A673 (cell line): ENCODE measurements around the gene IFFO2. TPM values are rescaled to one million over a fixed set of nuclear protein-coding genes. Genes with fewer than 3 reads are reported as not detected.

Source experiments
- BruUV-seq: library from RNA; stranded (reverse); fragments of 400-500 nt; replicated peaks from 2 replicates; lab custom pipeline; 2021; lab: Mats Ljungman, UMichigan
- CTCF ChIA-PET: fragments of 300-600 bp; sonication (Branson Sonifier 250); formaldehyde crosslinking; loops from one replicate; lab custom pipeline; 2022; ENCODE audit warnings: antibody characterized with exemption; lab: Charles Lee
- POLR2A ChIA-PET: fragments of 300-600 bp; sonication (Branson Sonifier 250); formaldehyde crosslinking; loops from one replicate; lab custom pipeline; 2022; ENCODE audit warnings: antibody characterized with exemption; ENCODE audit not compliant: low non-redundant PET; lab: Charles Lee
- DNase-seq: peaks from one replicate; pipeline ENCODE4 v3.0.0-alpha.2; 2015; ENCODE audit warnings: low spot score
- H3K27ac ChIP-seq: fragments of 200-600 bp; sonication (generic); 2 replicates; pipeline ENCODE4 v1.5.1; 2016; ENCODE audit warnings: mixed run types, low read depth, mild to moderate bottlenecking, mixed read lengths, antibody characterized with exemption, low read length; ENCODE audit not compliant: poor library complexity, severe bottlenecking
- H3K27me3 ChIP-seq: fragments of 200-600 bp; sonication (generic); replicated peaks from 2 replicates; pipeline ENCODE4 v1.6.1; 2017; ENCODE audit warnings: mixed run types, low read depth, mild to moderate bottlenecking, mixed read lengths, antibody characterized with exemption, low read length; ENCODE audit not compliant: insufficient read depth, poor library complexity
- H3K36me3 ChIP-seq: fragments of 200-600 bp; sonication (generic); 2 replicates; pipeline ENCODE4 v1.6.1; 2016; ENCODE audit warnings: mixed run types, mild to moderate bottlenecking, mixed read lengths, antibody characterized with exemption, low read length; ENCODE audit not compliant: insufficient read depth, poor library complexity, severe bottlenecking
- H3K4me1 ChIP-seq: fragments of 200-600 bp; sonication (generic); 2 replicates; pipeline ENCODE4 v1.6.1; 2017; ENCODE audit warnings: mixed run types, mild to moderate bottlenecking, mixed read lengths, antibody characterized with exemption, low read length; ENCODE audit not compliant: insufficient read depth, poor library complexity, severe bottlenecking
- H3K4me3 ChIP-seq: fragments of 200-600 bp; sonication (generic); 2 replicates; pipeline ENCODE4 v1.5.1; 2016; ENCODE audit warnings: low read depth, mixed run types, mild to moderate bottlenecking, mixed read lengths, low read length; ENCODE audit not compliant: poor library complexity, severe bottlenecking
- H3K9me3 ChIP-seq: fragments of 200-600 bp; sonication (generic); 2 replicates; pipeline ENCODE4 v1.6.1; 2016; ENCODE audit warnings: mixed run types, low read depth, mild to moderate bottlenecking, mixed read lengths, antibody characterized with exemption, low read length; ENCODE audit not compliant: poor library complexity, severe bottlenecking
- EZH2 ChIP-seq: fragments of 200-600 bp; sonication (generic); IDR thresholded peaks from 2 replicates; pipeline ENCODE4 v1.6.1; 2017; ENCODE audit warnings: borderline replicate concordance, low read depth, mild to moderate bottlenecking, mixed read lengths, antibody characterized with exemption, low read length; ENCODE audit not compliant: poor library complexity, severe bottlenecking
- intact Hi-C: fragments of 100-400 bp; cut with micrococcal nuclease; formaldehyde crosslinking; loops from one replicate; pipeline ENCODE4 v1.10.0; 2022; ENCODE audit not compliant: unreplicated experiment
- total RNA-seq: library from RNA; stranded (reverse); gene quantifications from 2 replicates; pipeline ENCODE4 v1.2.3, GENCODE V29; 2021
- TF ChIP-seq, protein P1 (sequence below): fragments of 300-800, 200-600 bp; sonication (generic); conservative IDR thresholded peaks from 2 replicates; pipeline ENCODE4 v1.5.1; 2017; ENCODE audit warnings: low read depth, mild to moderate bottlenecking, antibody characterized with exemption, low read length, moderate library complexity, mixed read lengths

Gene IFFO2
- total RNA-seq, 1 experiment from 2014 or later, result 13.3 TPM

DNA sequence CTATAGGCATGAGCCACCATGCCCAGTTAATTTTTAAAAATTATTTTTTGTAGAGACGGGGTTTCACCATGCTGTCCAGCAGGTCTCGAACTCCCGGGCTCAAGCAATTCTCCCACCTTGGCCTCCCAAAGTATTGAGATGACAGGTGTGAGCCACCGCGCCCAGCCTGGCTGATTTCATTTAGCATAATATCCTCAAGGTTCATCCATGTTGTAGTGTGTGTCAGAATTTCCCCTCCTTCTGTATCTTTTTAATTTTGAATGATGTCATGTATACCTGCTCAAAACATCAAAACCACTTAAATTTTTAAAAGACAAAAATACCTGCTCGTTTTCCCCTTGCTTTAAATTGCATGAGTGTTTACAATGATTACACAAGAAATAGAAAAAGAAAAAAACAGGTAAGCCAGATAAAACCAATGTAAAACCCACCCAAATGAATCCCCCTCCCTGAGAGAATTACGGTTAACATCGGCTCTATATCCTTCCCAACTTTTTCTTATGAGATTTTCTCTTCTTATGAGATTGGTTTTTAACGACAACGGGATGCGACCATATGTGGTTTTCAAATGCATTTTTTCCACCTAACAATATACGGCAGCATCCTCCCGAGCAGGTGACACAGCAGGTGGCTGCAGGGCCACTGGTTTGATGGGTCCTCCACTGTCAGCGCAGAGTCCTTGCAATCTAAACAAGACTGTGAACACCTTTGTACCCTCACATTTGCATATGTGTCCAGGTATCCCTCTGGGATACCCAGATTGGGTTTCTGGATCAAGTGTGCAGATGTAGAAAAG lies 22.1 kb downstream of the IFFO2 start:
- CTCF ChIA-PET, result no interaction called here

GRCh38 chr1:18932879-18933278 lies 23.6 kb downstream of the IFFO2 start:
- H3K36me3 ChIP-seq, result no peaks in the 10 kb centered on the region
- no peak for TF ChIP-seq EZH2
- TF ChIP-seq, protein P1, sequence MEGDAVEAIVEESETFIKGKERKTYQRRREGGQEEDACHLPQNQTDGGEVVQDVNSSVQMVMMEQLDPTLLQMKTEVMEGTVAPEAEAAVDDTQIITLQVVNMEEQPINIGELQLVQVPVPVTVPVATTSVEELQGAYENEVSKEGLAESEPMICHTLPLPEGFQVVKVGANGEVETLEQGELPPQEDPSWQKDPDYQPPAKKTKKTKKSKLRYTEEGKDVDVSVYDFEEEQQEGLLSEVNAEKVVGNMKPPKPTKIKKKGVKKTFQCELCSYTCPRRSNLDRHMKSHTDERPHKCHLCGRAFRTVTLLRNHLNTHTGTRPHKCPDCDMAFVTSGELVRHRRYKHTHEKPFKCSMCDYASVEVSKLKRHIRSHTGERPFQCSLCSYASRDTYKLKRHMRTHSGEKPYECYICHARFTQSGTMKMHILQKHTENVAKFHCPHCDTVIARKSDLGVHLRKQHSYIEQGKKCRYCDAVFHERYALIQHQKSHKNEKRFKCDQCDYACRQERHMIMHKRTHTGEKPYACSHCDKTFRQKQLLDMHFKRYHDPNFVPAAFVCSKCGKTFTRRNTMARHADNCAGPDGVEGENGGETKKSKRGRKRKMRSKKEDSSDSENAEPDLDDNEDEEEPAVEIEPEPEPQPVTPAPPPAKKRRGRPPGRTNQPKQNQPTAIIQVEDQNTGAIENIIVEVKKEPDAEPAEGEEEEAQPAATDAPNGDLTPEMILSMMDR, result no peak
- H3K27me3 ChIP-seq, result no peaks in the 10 kb centered on the region
- H3K27ac ChIP-seq, result no peak overlapping the region
- intact Hi-C loops, result no loop called here
- H3K4me3 ChIP-seq, result no peak overlapping the region
- no peaks in the 10 kb centered on the region for H3K9me3 ChIP-seq
- no peak for DNase-seq
- BruUV-seq, result no TSS peak
- ChIA-PET CTCF (interaction anchor here (0.6 kb wide), 1 partner anchor 693 kb away, joined by 19 read pairs; no protein-coding TSS in a partner anchor), POLR2A (no interaction called here)
- peaks cover 7% of the 10 kb centered on the region for H3K4me1 ChIP-seq

More for the DNA sequence above, 22.1 kb downstream of the IFFO2 start:
- no TSS peak for BruUV-seq
- POLR2A ChIA-PET, result no interaction called here
- intact Hi-C loops, result no loop called here
- no peak for TF ChIP-seq EZH2
- TF ChIP-seq, protein P1, result no peak
- Histone ChIP-seq H3K4me1 (no peaks in the 10 kb centered on the region), H3K27me3 (no peaks in the 10 kb centered on the region), H3K36me3 (no peaks in the 10 kb centered on the region), H3K9me3 (no peaks in the 10 kb centered on the region), H3K27ac (no peak overlapping the region), H3K4me3 (no peak overlapping the region)
- no peak for DNase-seq

DNA sequence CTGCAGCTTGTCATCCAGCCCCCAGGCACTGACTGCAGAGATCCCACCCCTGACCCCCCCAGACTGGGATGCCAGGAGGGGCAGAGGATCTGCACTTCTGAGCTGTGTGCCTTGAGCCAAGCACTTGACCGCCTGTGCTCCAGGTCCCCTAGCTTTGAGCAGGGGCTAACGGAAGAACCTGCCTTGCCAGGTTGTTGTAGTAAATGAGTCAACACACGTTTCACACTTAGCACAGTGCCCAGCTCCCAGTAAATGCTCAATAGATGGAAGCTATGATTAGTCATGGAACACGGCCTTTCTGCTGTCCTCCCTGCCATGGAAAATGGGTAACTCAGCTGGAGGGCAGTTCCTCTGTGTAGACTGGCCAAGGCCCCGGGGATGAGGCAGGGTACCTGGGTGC lies 24.1 kb downstream of the IFFO2 start:
- ChIA-PET POLR2A (no interaction called here), CTCF (interaction anchor here (0.6 kb wide), 1 partner anchor 693 kb away, joined by 19 read pairs; no protein-coding TSS in a partner anchor)
- no peak for DNase-seq
- Histone ChIP-seq H3K36me3 (no peaks in the 10 kb centered on the region), H3K4me1 (peaks cover 12% of the 10 kb centered on the region), H3K4me3 (no peak overlapping the region), H3K27me3 (no peaks in the 10 kb centered on the region), H3K9me3 (no peaks in the 10 kb centered on the region), H3K27ac (no peak overlapping the region)
- BruUV-seq, result no TSS peak
- TF ChIP-seq EZH2, result no peak
- TF ChIP-seq, protein P1, result no peak
- intact Hi-C loops, result no loop called here
